ENCODE results near the gene CLUH.
"Not testable (repeated sequence)": the region's sequence is repeated elsewhere in the genome, so short reads cannot be mapped to it uniquely, and the experiment has no call there.

The CLUH gene

DNA sequence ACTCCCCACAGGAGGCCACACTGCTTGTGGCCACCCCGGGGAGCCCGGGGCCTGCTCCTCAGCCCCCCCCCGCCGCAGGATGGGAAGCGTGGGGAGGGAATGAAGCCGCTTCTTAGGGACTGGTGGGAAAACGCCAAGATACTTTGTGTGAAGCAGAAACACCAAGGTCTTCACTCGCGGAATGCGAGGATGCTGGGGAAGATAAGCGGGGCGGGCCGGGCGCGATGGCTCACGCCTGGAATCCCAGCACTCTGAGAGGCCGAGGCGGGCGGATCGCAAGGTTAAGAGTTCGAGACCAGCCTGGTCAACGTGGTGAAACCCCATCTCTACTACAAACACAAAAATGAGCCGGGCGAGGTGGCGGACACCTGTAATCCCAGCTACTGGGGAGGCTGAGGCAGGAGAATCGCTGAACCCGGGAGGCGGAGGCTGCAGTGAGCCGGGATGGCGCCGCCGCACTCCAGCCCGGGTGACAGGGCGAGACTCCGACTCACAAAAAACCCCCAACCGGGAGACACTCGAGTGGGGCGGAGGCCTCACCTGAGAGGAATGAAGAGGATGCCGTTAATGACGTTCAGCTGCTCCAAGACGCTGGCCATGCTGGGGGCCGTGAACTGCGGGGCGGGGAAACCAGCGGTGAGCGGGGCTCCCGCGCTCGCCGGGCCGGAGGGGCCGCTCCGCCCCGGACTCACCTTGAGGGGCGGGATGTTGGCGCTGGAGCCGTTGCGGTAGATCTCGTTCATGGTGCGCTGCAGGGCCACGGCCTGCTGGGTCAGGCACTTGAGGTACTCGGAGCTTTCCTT lies 20.3 kb downstream of the CLUH start:
- H3K36me3 Mint-ChIP-seq = peaks cover 18 to 41% of the 10 kb centered on the region in 2 donors
- H3K9me3 Mint-ChIP-seq = no peaks in the 10 kb centered on the region
- H3K4me1 Mint-ChIP-seq = peaks cover 5 to 6% of the 10 kb centered on the region in 2 donors
- H3K4me3 Mint-ChIP-seq = no peak overlapping the region
- ATAC-seq (replicated peaks) = no peak
- H3K27me3 Mint-ChIP-seq = no peaks in the 10 kb centered on the region
- DNase-seq = no peak
- H3K27ac Mint-ChIP-seq = no peak overlapping the region

DNA sequence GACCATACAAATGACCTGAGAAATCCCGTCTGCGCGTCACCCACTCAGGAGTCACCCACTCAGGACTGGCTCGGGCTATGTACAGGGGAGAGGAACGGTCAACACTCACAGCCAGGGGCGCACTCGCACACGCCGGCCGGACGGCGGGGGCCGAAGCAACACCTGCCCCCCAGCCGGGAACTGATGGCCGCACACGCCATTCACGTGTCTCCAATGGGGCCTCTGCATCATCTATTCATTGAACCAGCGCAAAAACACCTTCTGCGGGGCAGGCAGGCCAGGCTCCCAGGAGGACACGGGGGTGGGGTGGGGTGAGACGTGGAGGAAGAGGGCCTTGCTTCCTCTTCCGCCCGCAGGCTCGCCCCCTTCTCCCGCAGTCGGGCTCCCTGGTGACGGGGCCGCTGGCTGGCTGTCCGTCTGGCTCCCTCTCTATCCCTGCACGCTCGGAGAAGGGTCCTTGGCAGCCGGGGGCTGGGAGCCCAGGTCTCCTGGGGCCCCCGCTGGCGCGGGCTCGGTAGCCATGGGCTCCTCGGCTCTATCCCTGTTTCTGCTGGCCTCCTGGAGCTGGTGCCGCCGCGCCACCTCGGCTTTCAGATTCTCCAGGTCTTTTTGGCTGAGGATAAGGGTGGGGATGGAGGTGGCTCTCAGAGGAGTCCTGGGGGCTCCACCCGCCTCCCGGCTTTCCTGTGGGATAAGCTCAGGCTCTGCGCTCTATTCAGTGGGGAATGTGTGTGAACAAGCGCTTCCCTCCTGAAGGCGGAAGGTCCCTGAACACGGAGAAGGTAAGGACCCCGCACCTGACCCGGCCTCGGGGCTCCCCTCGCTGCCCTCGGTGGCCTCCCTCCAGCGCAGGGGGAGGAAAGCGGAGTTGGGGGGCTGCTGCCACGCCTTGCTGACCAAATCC lies 21.1 kb downstream of the CLUH start:
- H3K27me3 Mint-ChIP-seq = no peaks in the 10 kb centered on the region
- H3K36me3 Mint-ChIP-seq = peaks cover 18 to 41% of the 10 kb centered on the region in 2 donors
- no peak overlapping the region for H3K4me3 Mint-ChIP-seq
- H3K9me3 Mint-ChIP-seq = no peaks in the 10 kb centered on the region
- ATAC-seq (replicated peaks) = no peak
- H3K4me1 Mint-ChIP-seq = peaks cover 5 to 6% of the 10 kb centered on the region in 2 donors
- no peak for DNase-seq
- H3K27ac Mint-ChIP-seq = peak overlapping the region; percentile 39

DNA sequence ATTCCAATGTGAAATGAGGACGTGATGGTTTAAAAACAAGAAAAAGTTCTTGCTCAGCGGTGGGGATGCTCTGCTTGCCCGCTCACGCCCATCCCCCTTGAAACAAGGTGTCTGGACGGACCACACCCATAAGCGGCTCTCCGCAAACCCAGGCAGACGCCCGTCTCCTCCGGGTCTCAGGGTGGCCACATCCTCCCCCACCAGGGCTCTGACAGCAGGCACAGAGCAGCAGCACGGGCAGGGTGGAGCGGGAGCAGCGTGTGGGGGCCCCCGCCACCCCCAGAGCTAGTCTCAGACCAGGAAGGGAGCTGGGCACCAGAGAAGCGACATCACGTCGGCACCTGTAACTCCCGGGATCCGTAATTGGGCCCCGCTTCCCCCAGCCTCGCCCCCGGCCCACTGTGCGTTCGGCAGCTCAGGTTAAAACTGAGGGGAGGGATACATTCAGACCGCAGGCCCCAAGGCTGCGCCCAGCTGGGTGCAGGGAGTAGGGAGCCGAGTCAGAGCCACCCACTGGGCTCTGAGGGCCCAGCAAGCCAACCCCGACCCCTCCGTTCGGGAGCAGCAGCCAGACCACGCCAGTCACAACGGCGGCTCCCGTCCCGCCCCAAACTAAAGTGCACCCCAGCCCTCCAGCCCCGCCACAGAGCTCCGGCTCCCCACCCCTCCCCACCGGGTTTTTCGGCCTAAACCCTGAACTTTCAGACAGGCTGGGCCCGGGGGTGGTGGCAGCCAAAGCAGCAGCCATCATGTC lies 22.0 kb downstream of the CLUH start:
- H3K36me3 Mint-ChIP-seq = peaks cover 17 to 36% of the 10 kb centered on the region in 2 donors
- DNase-seq (no peak), ATAC-seq (replicated peaks) (no peak)

GRCh38 chr17:2688351-2689342 lies 22.9 kb downstream of the CLUH start:
- H3K4me3 Mint-ChIP-seq = peak overlapping the region in 1 of 2 donors; percentile 32
- no peaks in the 10 kb centered on the region for H3K27me3 Mint-ChIP-seq
- no peak for ATAC-seq (replicated peaks)
- peak overlapping the region; percentile 82 for H3K27ac Mint-ChIP-seq
- peaks cover 5 to 6% of the 10 kb centered on the region in 2 donors for H3K4me1 Mint-ChIP-seq
- peaks cover 17 to 38% of the 10 kb centered on the region in 2 donors for H3K36me3 Mint-ChIP-seq
- no peaks in the 10 kb centered on the region for H3K9me3 Mint-ChIP-seq
- no peak for DNase-seq

More for the DNA sequence above, 22.0 kb downstream of the CLUH start:
- H3K27me3 Mint-ChIP-seq = no peaks in the 10 kb centered on the region
- H3K4me3 Mint-ChIP-seq = peak overlapping the region in 1 of 2 donors; percentile 32
- peak overlapping the region; percentile 82 for H3K27ac Mint-ChIP-seq
- peaks cover 5 to 6% of the 10 kb centered on the region in 2 donors for H3K4me1 Mint-ChIP-seq
- no peaks in the 10 kb centered on the region for H3K9me3 Mint-ChIP-seq

- Mint-ChIP-seq H3K27me3 (no peaks in the 10 kb centered on the region), H3K4me1 (peaks cover 5 to 6% of the 10 kb centered on the region in 2 donors), H3K9me3 (no peaks in the 10 kb centered on the region), H3K36me3 (peaks cover 17 to 31% of the 10 kb centered on the region in 2 donors), H3K27ac (peak overlapping the region; percentile 87), H3K4me3 (no peak overlapping the region)
- DNase-seq (no peak), ATAC-seq (replicated peaks) (no peak)
Measured at GRCh38 chr17:2687074-2687418, 24.5 kb downstream of the CLUH start.

DNA sequence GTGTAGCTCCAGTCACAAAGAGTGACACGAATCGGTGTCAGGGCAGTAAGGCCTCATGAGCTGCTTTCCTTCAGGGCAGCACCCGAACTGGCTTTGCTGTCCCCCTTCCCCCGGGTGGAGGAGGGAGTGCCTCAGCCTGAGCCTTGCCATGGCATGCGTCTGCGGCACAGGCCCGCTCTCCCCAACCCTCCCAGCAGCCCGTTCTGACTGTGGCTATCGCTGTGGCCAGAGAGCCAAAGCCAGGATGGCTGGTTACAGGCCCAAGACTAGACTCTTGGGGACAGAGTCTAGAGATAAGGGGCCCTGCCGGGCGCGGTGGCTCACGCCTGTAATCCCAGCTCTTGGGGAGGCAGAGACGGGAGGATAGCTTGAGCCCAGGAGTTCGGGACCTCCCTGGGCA lies 25.9 kb downstream of the CLUH start:
- DNase-seq (no peak), ATAC-seq (replicated peaks) (no peak)
- H3K4me3 Mint-ChIP-seq = no peak overlapping the region
- H3K9me3 Mint-ChIP-seq = no peaks in the 10 kb centered on the region
- peak overlapping the region; percentile 47 for H3K27ac Mint-ChIP-seq
- no peaks in the 10 kb centered on the region for H3K27me3 Mint-ChIP-seq
- peaks cover 5 to 6% of the 10 kb centered on the region in 2 donors for H3K4me1 Mint-ChIP-seq
- peaks cover 12 to 35% of the 10 kb centered on the region in 2 donors for H3K36me3 Mint-ChIP-seq

DNA sequence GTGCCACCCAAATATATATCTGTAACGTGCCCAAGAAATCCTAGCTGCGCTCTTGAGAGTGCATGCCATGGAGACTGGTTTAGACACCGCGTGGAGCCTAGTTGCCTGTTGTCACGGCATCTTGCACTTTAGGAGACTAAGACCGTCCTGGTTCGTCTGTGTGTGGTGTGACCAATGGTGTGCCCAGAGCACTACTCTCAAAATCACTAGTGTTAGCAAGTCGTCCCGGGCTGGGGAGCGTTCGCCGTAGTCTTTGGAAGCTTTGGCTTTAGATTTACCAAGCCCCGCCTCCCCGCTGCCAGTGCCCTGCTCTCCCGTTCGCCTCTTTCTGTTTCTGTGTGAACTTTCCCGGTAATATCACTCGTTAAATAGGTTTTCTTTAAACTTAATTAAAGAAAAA lies 27.0 kb downstream of the CLUH start:
- peaks cover 21 to 41% of the 10 kb centered on the region in 2 donors for H3K36me3 Mint-ChIP-seq
- no peaks in the 10 kb centered on the region for H3K27me3 Mint-ChIP-seq
- H3K4me3 Mint-ChIP-seq = no peak overlapping the region
- H3K9me3 Mint-ChIP-seq = no peaks in the 10 kb centered on the region
- no peak for ATAC-seq (replicated peaks)
- H3K4me1 Mint-ChIP-seq = peaks cover 5 to 6% of the 10 kb centered on the region in 2 donors
- no peak overlapping the region for H3K27ac Mint-ChIP-seq
- no peak for DNase-seq

DNA sequence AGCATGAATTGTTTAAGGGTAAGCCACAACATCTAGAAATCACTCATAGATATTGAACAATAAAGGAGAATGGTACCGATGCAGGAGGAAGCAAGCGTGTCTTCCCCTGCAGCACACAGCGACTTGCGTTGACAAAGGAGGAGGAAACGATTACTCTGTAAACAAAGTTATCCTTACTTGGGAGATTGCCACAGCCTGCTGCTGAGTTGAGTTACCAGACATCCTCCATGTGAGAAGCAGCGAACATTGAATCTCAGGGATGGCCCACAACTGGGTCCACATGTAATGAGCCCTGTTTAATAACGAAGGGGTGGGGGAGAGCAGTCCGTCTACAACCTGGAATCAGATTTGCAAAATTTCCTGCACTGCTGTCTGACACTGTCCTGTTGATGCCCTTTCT lies 27.7 kb downstream of the CLUH start:
- H3K9me3 Mint-ChIP-seq = no peaks in the 10 kb centered on the region
- H3K27me3 Mint-ChIP-seq = no peaks in the 10 kb centered on the region
- no peak overlapping the region for H3K4me3 Mint-ChIP-seq
- peaks cover 1 to 5% of the 10 kb centered on the region in 2 donors for H3K4me1 Mint-ChIP-seq
- H3K27ac Mint-ChIP-seq = peak overlapping the region; percentile 62
- no peak for DNase-seq
- no peak for ATAC-seq (replicated peaks)
- peaks cover 22 to 42% of the 10 kb centered on the region in 2 donors for H3K36me3 Mint-ChIP-seq

- H3K4me3 Mint-ChIP-seq = no peak overlapping the region
- H3K36me3 Mint-ChIP-seq = peaks cover 23 to 35% of the 10 kb centered on the region in 2 donors
- no peaks in the 10 kb centered on the region for H3K27me3 Mint-ChIP-seq
- DNase-seq (no peak), ATAC-seq (replicated peaks) (no peak)
- peaks cover 0 to 2% of the 10 kb centered on the region in 2 donors for H3K4me1 Mint-ChIP-seq
- H3K9me3 Mint-ChIP-seq = no peaks in the 10 kb centered on the region
- no peak overlapping the region for H3K27ac Mint-ChIP-seq
Measured at GRCh38 chr17:2682176-2682938, 29.2 kb downstream of the CLUH start.

DNA sequence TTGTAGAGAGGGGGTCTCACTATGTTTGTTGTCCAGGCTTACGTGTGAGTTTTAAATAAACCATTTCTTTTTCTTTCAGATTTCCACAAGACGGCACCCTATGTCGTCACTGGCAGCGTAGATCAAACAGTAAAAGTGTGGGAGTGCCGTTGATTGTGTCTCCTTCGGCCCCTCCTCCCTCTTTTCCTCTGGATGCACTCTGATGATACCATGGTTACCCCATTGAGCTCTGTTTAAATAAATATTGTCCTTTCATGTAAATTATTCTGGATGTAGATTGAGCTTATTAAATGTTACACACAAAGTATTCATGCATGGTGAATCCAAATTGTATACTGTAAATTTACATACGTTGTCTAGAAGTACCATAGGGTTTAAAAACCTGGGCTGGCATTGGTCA lies 29.9 kb downstream of the CLUH start:
- Mint-ChIP-seq H3K4me1 (peaks cover 0 to 2% of the 10 kb centered on the region in 2 donors), H3K4me3 (no peak overlapping the region), H3K9me3 (no peaks in the 10 kb centered on the region), H3K36me3 (peaks cover 27 to 40% of the 10 kb centered on the region in 2 donors), H3K27ac (no peak overlapping the region), H3K27me3 (no peaks in the 10 kb centered on the region)
- ATAC-seq (replicated peaks) = no peak
- DNase-seq = no peak

DNA sequence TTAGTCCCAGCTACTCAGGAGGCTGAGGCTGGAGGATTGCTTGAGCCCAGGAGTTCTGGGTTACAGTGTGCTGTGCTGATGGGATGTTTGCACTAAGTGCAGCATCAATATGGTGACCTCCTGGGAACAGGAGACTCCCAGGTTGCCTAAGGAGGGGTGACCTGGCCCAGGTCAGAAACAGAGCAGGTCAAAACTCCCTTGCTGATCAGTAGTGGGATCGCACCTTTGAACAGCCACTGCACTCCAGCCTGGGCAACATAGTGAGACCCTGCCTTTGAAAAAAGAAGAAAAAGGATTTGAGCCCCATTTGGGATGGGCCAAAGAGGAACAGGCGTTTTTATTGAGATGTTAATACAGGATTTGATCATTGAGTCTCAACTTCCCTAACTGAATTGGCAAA lies 30.6 kb downstream of the CLUH start:
- Mint-ChIP-seq H3K27ac (peak overlapping the region; percentile 14), H3K4me3 (no peak overlapping the region)
- DNase-seq = no peak

DNA sequence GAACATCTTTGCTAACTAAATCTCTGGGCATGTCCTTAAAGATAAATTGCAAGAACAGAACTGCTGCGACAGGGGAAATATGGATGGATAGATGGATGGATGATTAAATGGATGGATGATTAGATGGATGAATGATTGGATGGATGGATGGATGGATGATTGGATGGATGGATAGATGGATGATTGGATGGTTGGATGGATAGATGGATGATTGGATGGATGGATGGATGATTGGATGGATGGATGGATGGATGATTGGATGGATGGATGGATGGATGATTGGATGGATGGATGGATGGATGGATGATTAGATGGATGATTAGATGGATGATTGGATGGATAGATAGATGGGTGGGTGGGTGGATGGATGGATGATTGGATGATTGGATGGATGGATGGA lies 32.3 kb downstream of the CLUH start:
- not testable (repeated sequence) for H3K9me3 Mint-ChIP-seq; DNase-seq; H3K27me3 Mint-ChIP-seq; H3K27ac Mint-ChIP-seq; H3K4me3 Mint-ChIP-seq; H3K4me1 Mint-ChIP-seq; ATAC-seq (replicated peaks)
- peaks cover 32 to 49% of the 10 kb centered on the region in 2 donors for H3K36me3 Mint-ChIP-seq

More for the DNA sequence above, 30.6 kb downstream of the CLUH start:
- Mint-ChIP-seq H3K27me3 (no peaks in the 10 kb centered on the region), H3K9me3 (no peaks in the 10 kb centered on the region), H3K36me3 (peaks cover 28 to 42% of the 10 kb centered on the region in 2 donors), H3K4me1 (peaks cover 0 to 2% of the 10 kb centered on the region in 2 donors)
- ATAC-seq (replicated peaks) = no peak

Measured in stimulated activated naive B cell treated with anti-CD40 and anti-IgM and Interleukin-4, amounts not matched to agents 10 μg/mL and 1 μg/mL and 100 μg/mL, for 72 hours (primary cell).